Motor neuron (in vitro differentiated cells): ENCODE data around the gene HEYL. TPM values are rescaled to one million over a fixed set of nuclear protein-coding genes. Genes with fewer than 3 reads are reported as not detected.

Source experiments
- ATAC-seq, 8 experiments: fragments of 200-7000 bp; cut with Tn5 transposase; replicated peaks in 6 of 8; 2 replicates each; pipeline ENCODE4 v1.8.0; 2021; ENCODE audit warnings: mild to moderate bottlenecking in 8 of 8, moderate library complexity in 8 of 8
- H3K27ac ChIP-seq, 2 donors: fragments of 250-450 bp; sonication (Bioruptor Pico); 2 replicates each; pipeline ENCODE4 v1.9.0; 2021; ENCODE audit warnings: antibody characterized with exemption in 2 of 2, mild to moderate bottlenecking in 2 of 2, moderate library complexity in 1 of 2
- H3K4me1 ChIP-seq, 2 donors: fragments of 250-450 bp; sonication (Bioruptor Pico); replicated peaks in 1 of 2; 2 replicates each; pipeline ENCODE4 v1.6.1; 2021; ENCODE audit warnings: antibody characterized with exemption in 2 of 2, mild to moderate bottlenecking in 2 of 2, moderate library complexity in 1 of 2
- H3K4me3 ChIP-seq, 5 donors: fragments of 250-450 bp; sonication (Bioruptor Pico); 2 replicates each; pipeline ENCODE4 v1.9.0; 2021; ENCODE audit warnings: antibody characterized with exemption in 5 of 5, mild to moderate bottlenecking in 5 of 5, moderate library complexity in 4 of 5
- WGBS, 10 experiments: fragments of 450-650 bp; shearing (Covaris generic); methylation state at CpG; one replicate each; pipeline ENCODE4 v1.0.0; 2022; 5-methylcytosine and 5-hydroxymethylcytosine counted together
- in situ Hi-C, 9 experiments: fragments of 400-800 bp; cut with MboI; loops; one replicate each; pipeline ENCODE4 v1.15.0; 2021; ENCODE audit warnings: low sequenced_read_pairs in 9 of 9, low pct_unique_long_range_greater_than_20kb in 2 of 9; ENCODE audit not compliant: unreplicated experiment in 9 of 9
- total RNA-seq, 8 experiments: library from RNA; unstranded; fragments of 300-600 nt; gene quantifications; 2 replicates each; pipeline versions ENCODE4 v1.2.3 to v1.2.4, GENCODE V29; 2022

The HEYL gene
- total RNA-seq, 8 experiments from 2014 or later, result 0.16 to 8.4 (median 0.50) TPM; not detected in 1

GRCh38 chr1:39632323-39632681 lies 7.1 kb downstream of the HEYL start:
- no peak overlapping the region for H3K27ac ChIP-seq
- peaks cover 4 to 8% of the 10 kb centered on the region in 2 donors for H3K4me1 ChIP-seq
- peak in 2 of 8 experiments; percentile 1 to 15 for ATAC-seq
- H3K4me3 ChIP-seq, result no peak overlapping the region
- 64 to 100% (median 85%) methylated on average over 2 to 4 of the region's 5 CpGs; no CpG with 5 or more reads in 5 of the 10 experiments for WGBS, 10 experiments
- in situ Hi-C loops, result no loop called here

DNA sequence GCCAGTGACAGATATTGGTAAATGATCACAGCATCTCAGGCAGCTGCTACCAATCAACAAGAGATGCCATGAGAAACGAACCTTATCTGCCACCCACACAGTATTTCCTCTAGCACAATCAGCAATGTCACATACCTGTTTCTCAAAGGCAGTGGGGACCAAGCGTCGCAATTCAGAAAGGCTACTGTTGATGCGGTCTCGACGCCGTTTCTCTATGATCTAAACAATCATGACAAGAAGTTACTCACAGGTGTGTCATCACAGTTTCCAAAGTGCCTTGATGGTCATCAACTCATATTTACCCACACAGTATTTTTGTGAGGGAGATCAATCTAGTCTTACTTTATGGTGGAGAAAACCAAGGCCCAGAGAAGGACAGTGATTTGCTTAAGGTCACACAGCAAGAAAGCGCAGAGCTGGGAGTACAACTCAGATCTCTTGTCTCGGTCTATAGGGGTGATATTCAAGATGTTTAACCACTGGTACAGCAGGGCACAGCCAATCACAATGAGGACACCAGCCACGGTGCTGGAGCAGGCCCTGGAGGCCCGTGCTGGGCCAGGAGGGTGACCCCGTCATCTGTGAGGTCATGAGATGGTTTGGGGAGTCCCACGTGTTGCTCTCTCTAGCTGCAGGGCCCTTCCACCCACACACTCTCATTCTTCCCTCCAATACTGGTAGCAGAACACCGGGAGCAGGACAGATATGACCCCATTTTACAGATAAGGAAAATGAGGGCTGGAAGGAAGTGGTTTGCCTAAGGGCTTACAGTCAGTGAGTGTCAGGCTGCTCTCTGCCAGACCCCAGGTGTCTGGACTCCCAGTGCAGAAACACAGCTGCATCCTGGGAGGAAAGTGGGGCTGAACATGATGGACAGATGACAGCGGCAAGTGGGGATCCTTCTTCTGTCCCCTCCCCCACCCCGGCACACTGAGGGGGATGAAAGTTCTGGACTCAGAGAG lies 7.8 kb downstream of the HEYL start:
- WGBS, 10 experiments, result 0 to 100% (median 83%) methylated on average over 1 to 15 of the region's 16 CpGs
- H3K4me3 ChIP-seq, result no peak overlapping the region
- in situ Hi-C loops, result no loop called here

GRCh38 chr1:39628807-39629350 lies 10.6 kb downstream of the HEYL start:
- ATAC-seq, result no peak
- H3K4me3 ChIP-seq, result no peak overlapping the region
- in situ Hi-C loops, result no loop called here
- 76 to 100% (median 94%) methylated on average over 4 to 11 of the region's 11 CpGs; no CpG with 5 or more reads in 2 of the 10 experiments for WGBS, 10 experiments
- H3K27ac ChIP-seq, result no peak overlapping the region
- peaks cover 12 to 16% of the 10 kb centered on the region in 2 donors for H3K4me1 ChIP-seq

More for the DNA sequence above, 7.8 kb downstream of the HEYL start:
- no peak for ATAC-seq
- Histone ChIP-seq H3K27ac (no peak overlapping the region), H3K4me1 (peaks cover 0 to 3% of the 10 kb centered on the region in 2 donors)

- Histone ChIP-seq H3K4me1 (peaks cover 12 to 13% of the 10 kb centered on the region in 2 donors), H3K4me3 (no peak overlapping the region), H3K27ac (no peak overlapping the region)
- in situ Hi-C loops, result no loop called here
- no peak for ATAC-seq
- 60 to 100% (median 83%) methylated on average over 1 to 6 of the region's 16 CpGs; no CpG with 5 or more reads in 7 of the 10 experiments for WGBS, 10 experiments
These were observed 12.8 kb downstream of the HEYL start for GRCh38 chr1:39626646-39627045.

DNA sequence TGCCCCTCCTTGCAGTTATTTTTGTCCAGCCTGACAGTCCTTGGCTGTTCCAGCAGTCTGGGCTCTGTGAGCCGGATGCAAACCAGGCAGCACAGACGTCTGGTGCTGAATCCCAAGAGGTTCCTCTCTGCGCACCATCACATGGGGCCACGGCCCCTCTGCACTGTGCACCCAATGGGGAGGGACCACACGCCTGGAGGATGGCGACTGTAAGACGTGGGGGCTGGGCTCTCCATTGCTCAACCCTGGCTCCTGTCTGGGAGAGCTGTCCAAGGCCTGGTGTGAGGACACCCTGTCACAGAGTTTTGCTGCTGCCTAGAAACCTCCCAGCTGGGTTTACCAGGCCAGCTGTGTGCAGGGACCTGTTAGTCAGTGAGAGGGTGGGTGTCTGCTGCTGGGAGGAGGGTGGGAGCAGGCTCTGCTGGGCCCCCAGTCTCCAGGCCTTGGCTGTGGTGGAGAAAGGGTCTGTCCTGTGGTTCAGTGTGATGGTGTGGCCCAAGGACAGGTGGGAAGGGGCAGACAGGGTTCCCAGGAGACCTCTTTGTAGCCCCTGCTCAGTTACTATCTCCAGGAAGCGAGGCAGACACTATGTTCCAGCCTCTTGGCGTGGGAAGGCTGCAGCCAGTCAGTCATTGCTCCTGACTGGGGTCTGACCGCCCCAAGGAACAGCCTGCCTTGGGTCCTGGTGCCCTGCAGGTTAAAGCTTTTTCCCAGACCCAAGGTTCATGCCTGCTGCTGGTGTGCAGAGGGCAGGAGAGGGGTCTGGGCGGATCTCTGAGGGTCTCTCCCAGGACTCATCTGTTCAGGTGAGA lies 13.8 kb downstream of the HEYL start:
- 0 to 100% (median 71%) methylated on average over 1 to 7 of the region's 11 CpGs; no CpG with 5 or more reads in 3 of the 10 experiments for WGBS, 10 experiments
- H3K27ac ChIP-seq, result peak overlapping the region; percentile 1
- in situ Hi-C loops, result no loop called here

DNA sequence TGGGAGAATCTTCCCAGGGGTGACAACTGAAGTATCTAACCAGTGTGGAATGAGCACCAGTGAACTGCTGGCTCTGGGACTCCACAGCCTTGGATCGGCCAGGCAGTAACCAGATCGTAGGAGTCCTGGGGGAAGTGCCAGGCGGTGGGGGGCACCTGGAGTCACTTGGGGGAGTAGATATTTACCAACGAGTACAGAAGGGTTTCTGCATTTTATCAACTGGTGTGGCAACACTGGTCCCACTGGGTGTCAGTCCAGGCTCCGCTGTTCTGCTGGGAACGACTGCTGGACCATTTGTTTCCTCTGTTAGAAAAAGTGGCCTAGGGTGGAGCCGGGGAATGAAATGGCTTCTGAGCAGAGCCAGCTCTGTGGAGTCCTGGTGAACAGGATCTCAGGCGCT lies 14.4 kb downstream of the HEYL start:
- Histone ChIP-seq H3K4me1 (peaks cover 12 to 13% of the 10 kb centered on the region in 2 donors), H3K4me3 (no peak overlapping the region), H3K27ac (no peak overlapping the region)
- ATAC-seq, result no peak
- 40 to 88% (median 77%) methylated on average over 1 to 4 of the region's 8 CpGs; no CpG with 5 or more reads in 4 of the 10 experiments for WGBS, 10 experiments
- in situ Hi-C loops, result no loop called here

More for the DNA sequence above, 13.8 kb downstream of the HEYL start:
- H3K4me1 ChIP-seq, result peaks cover 12 to 13% of the 10 kb centered on the region in 2 donors
- ATAC-seq, result peak; percentile 62 to 98 (median 95)
- H3K4me3 ChIP-seq, result no peak overlapping the region

- no peak for ATAC-seq
- Histone ChIP-seq H3K4me3 (no peak overlapping the region), H3K27ac (no peak overlapping the region), H3K4me1 (peaks cover 12 to 13% of the 10 kb centered on the region in 2 donors)
- in situ Hi-C loops, result loop anchor here in 3 of 9 experiments (25.0 kb wide), 1 partner anchor 89 kb away; no protein-coding TSS in a partner anchor
- 67 to 91% (median 80%) methylated on average over 1 to 5 of the region's 6 CpGs; no CpG with 5 or more reads in 5 of the 10 experiments for WGBS, 10 experiments
These were observed 16.4 kb downstream of the HEYL start for GRCh38 chr1:39623053-39623452.

GRCh38 chr1:39622427-39622826 lies 17.0 kb downstream of the HEYL start:
- 50 to 100% (median 83%) methylated on average over 1 to 3 of the region's 3 CpGs; no CpG with 5 or more reads in 2 of the 10 experiments for WGBS, 10 experiments
- Histone ChIP-seq H3K4me1 (peaks cover 12 to 13% of the 10 kb centered on the region in 2 donors), H3K4me3 (no peak overlapping the region), H3K27ac (no peak overlapping the region)
- no peak for ATAC-seq
- in situ Hi-C loops, result loop anchor here in 3 of 9 experiments (25.0 kb wide), 1 partner anchor 90 kb away; no protein-coding TSS in a partner anchor

DNA sequence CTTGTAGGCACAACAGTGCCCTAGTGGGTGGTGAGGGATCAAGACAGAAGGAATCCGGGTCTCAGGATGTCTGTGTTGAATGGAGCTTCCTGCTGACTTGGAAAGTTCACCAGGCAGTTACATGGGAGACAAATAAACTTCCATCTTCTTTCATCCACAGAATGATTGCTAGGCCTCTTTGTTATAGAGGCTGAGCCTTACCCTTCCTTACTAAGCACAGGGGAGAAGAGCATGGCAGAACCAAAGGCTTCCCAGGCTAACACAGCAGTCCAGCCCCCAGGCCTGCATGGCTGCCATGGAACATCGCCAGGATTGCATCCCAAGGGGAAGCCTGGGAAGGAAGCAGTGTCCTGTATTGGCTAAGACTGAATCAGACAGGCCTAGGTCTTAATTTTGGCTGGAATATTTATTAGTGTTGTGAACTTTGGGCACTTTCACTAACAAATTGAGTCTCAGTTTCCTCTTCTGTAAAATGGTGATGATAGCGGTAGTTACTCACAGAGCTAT lies 18.7 kb downstream of the HEYL start:
- Histone ChIP-seq H3K4me3 (no peak overlapping the region), H3K27ac (no peak overlapping the region), H3K4me1 (peaks cover 8 to 9% of the 10 kb centered on the region in 2 donors)
- 70 to 100% (median 86%) methylated on average over 1 to 3 of the region's 3 CpGs; no CpG with 5 or more reads in 1 of the 10 experiments for WGBS, 10 experiments
- in situ Hi-C loops, result loop anchor here in 3 of 9 experiments (25.0 kb wide), 1 partner anchor 92 kb away; no protein-coding TSS in a partner anchor
- no peak for ATAC-seq

DNA sequence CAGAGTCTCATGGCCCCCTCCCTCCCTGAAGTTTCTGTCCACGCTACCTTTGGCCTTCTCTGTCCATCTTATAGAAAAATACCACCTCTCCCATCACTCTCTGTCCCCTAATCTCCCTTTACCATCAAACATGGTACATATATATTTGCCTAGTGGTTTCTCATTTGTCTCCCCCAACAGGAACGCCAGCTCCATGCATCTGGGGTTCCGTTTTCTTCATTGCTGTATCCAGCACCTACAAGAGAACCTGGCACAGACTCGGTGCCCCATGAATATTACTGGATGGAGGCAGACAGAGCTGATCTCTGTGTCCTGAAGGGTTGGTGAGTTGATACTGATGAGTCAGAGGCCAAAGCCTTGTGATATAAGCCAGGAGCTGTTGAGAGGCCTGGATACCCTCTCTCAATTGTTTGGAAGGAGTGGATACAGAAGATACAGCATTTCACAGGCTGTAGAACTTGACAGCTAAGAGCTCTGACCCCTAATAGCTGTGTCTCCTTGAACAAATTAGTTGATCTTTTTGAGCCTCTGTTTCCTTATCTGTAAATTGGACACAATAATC lies 21.9 kb downstream of the HEYL start:
- Histone ChIP-seq H3K27ac (no peak overlapping the region), H3K4me1 (peaks cover 0 to 4% of the 10 kb centered on the region in 2 donors), H3K4me3 (no peak overlapping the region)
- 40 to 77% (median 65%) methylated on average over 1 to 4 of the region's 4 CpGs; no CpG with 5 or more reads in 4 of the 10 experiments for WGBS, 10 experiments
- in situ Hi-C loops, result loop anchor here in 3 of 9 experiments (25.0 kb wide), 1 partner anchor 95 kb away; no protein-coding TSS in a partner anchor
- ATAC-seq, result no peak

- Histone ChIP-seq H3K4me1 (peaks cover 0 to 4% of the 10 kb centered on the region in 2 donors), H3K27ac (no peak overlapping the region), H3K4me3 (no peak overlapping the region)
- peak in 5 of 8 experiments; percentile 24 to 77 (median 74) for ATAC-seq
- WGBS, 10 experiments, result 45 to 100% (median 80%) methylated on average over 2 to 8 of the region's 8 CpGs; no CpG with 5 or more reads in 2 of the 10 experiments
- in situ Hi-C loops, result loop anchor here in 3 of 9 experiments (25.0 kb wide), 1 partner anchor 97 kb away; no protein-coding TSS in a partner anchor
These were observed 24.3 kb downstream of the HEYL start for GRCh38 chr1:39615086-39615673.
